Measurements from ENCODE around the gene WDR90. TPM values are rescaled to one million over a fixed set of nuclear protein-coding genes. Genes with fewer than 3 reads are reported as not detected.

Gene WDR90
- total RNA-seq, 4 donors from 2014 or later, result 6.7 to 30.1 (median 8.4) TPM

- TF ChIP-seq CTCF (IDR thresholded peaks at IDR 0.05; ENCODE audit: low read depth), result no peak
These were observed 49.9 kb downstream of the WDR90 start for GRCh38 chr16:698911-699671.

- TF ChIP-seq CTCF (IDR thresholded peaks at IDR 0.05; ENCODE audit: low read depth), result no peak
These were observed 51.8 kb downstream of the WDR90 start for GRCh38 chr16:700684-701584.

GRCh38 chr16:702341-702740 is 53.2 kb downstream of the WDR90 start:
- no peak for TF ChIP-seq CTCF (IDR thresholded peaks at IDR 0.05; ENCODE audit: low read depth)

- no peak for TF ChIP-seq CTCF (IDR thresholded peaks at IDR 0.05; ENCODE audit: low read depth)
These were observed 54.2 kb downstream of the WDR90 start for GRCh38 chr16:703406-703805.

- no peak for TF ChIP-seq CTCF (IDR thresholded peaks at IDR 0.05; ENCODE audit: low read depth)
These were observed 54.9 kb downstream of the WDR90 start for GRCh38 chr16:704047-704446.

- TF ChIP-seq CTCF (IDR thresholded peaks at IDR 0.05; ENCODE audit: low read depth), result no peak
These were observed 55.6 kb downstream of the WDR90 start for GRCh38 chr16:704552-705380.
